Activated T-cell treated with anti-CD3 and anti-CD28 coated beads, Interleukin-2, amount 50 U/mL, for 1 hour (primary cell): Measurements from ENCODE around the gene SEMA3A.

Experiments
- DNase-seq: peaks from one replicate; pipeline ENCODE4 v3.0.0-alpha.2; 2020

The SEMA3A gene

GRCh38 chr7:83996879-83997278, 197.7 kb downstream of the SEMA3A start:
- no peak for DNase-seq

- no peak for DNase-seq
Measured at GRCh38 chr7:83987764-83988163, 206.8 kb downstream of the SEMA3A start.

GRCh38 chr7:83985821-83986220, 208.8 kb downstream of the SEMA3A start:
- DNase-seq = no peak

GRCh38 chr7:83984591-83984990, 210.0 kb downstream of the SEMA3A start:
- no peak for DNase-seq

GRCh38 chr7:83984076-83984475, 210.5 kb downstream of the SEMA3A start:
- no peak for DNase-seq

- no peak for DNase-seq
Measured at GRCh38 chr7:83983606-83984005, 211.0 kb downstream of the SEMA3A start.

GRCh38 chr7:83976302-83976701, 218.3 kb downstream of the SEMA3A start:
- no peak for DNase-seq

- no peak for DNase-seq
Measured at GRCh38 chr7:83970081-83970480, 224.5 kb downstream of the SEMA3A start.

- no peak for DNase-seq
Measured at GRCh38 chr7:83964318-83964717, 230.3 kb downstream of the SEMA3A start.

GRCh38 chr7:83957333-83957732, 237.3 kb downstream of the SEMA3A start:
- no peak for DNase-seq

- DNase-seq = no peak
Measured at GRCh38 chr7:83956104-83956503, 238.5 kb downstream of the SEMA3A start.

GRCh38 chr7:83952236-83952635, 242.4 kb downstream of the SEMA3A start:
- no peak for DNase-seq

GRCh38 chr7:83947260-83947659, 247.3 kb downstream of the SEMA3A start:
- DNase-seq = no peak

- no peak for DNase-seq
Measured at GRCh38 chr7:83946801-83947200, 247.8 kb downstream of the SEMA3A start.

GRCh38 chr7:83941300-83941699, 253.3 kb downstream of the SEMA3A start:
- no peak for DNase-seq

GRCh38 chr7:83937930-83938329, 256.7 kb downstream of the SEMA3A start:
- DNase-seq = no peak

GRCh38 chr7:83936056-83936708, 258.4 kb downstream of the SEMA3A start:
- peak; percentile 40 for DNase-seq

GRCh38 chr7:83934118-83934734, 260.4 kb downstream of the SEMA3A start:
- no peak for DNase-seq

- DNase-seq = no peak
Measured at GRCh38 chr7:83931968-83932367, 262.6 kb downstream of the SEMA3A start.

- DNase-seq = no peak
Measured at GRCh38 chr7:83930262-83930661, 264.3 kb downstream of the SEMA3A start.

GRCh38 chr7:83925860-83926259, 268.7 kb downstream of the SEMA3A start:
- DNase-seq = no peak

GRCh38 chr7:83921941-83922607, 272.5 kb downstream of the SEMA3A start:
- no peak for DNase-seq

- DNase-seq = no peak
Measured at GRCh38 chr7:83921271-83921940, 273.2 kb downstream of the SEMA3A start.

GRCh38 chr7:83918142-83918541, 276.4 kb downstream of the SEMA3A start:
- no peak for DNase-seq
